HCT116 (cell line): Measurements from ENCODE around the gene DGKZ. TPM values are rescaled to one million over a fixed set of nuclear protein-coding genes. Genes with fewer than 3 reads are reported as not detected.

Experiments used
- ATAC-seq: fragments of 200-7000 bp; cut with Tn5 transposase; 2 replicates; pipeline ENCODE4 v1.9.1; 2020; ENCODE audit warnings: mild to moderate bottlenecking, moderate library complexity
- BruUV-seq: library from RNA; stranded (reverse); fragments of 400-500 nt; replicated peaks from 2 replicates; lab custom pipeline; 2021; lab: Mats Ljungman, UMichigan
- CTCF ChIA-PET: fragments of 300-600 bp; sonication (Branson Sonifier 250); formaldehyde crosslinking; loops from one replicate; lab custom pipeline; 2021; ENCODE audit warnings: antibody characterized with exemption; lab: Charles Lee
- POLR2A ChIA-PET: fragments of 300-600, 350-600 bp; sonication (Branson Sonifier 250); formaldehyde crosslinking; loops from one replicate; lab custom pipeline; 2021; ENCODE audit warnings: antibody characterized with exemption; lab: Charles Lee
- RAD21 ChIA-PET, 2 experiments: fragments of 300-600 bp; sonication (Branson Sonifier 250); formaldehyde crosslinking; loops; one replicate each; lab custom pipeline; 2023; ENCODE audit warnings: low total read pairs in 2 of 2; ENCODE audit not compliant: uncharacterized antibody in 2 of 2, unreplicated experiment in 2 of 2, low non-redundant PET in 1 of 2; lab: Charles Lee
- DNase-seq: peaks from one replicate; pipeline ENCODE4 v3.0.0-alpha.2; 2010; ENCODE audit warnings: low read depth, low spot score
- H2AFZ ChIP-seq: fragments of 200-600 bp; shearing (Covaris generic), sonication (generic); 2 replicates; pipeline ENCODE4 v1.6.1; 2017; ENCODE audit warnings: low read depth, mixed run types, mixed read lengths, antibody characterized with exemption, low read length; ENCODE audit not compliant: poor library complexity, severe bottlenecking
- H3K27ac ChIP-seq: 2 replicates; pipeline ENCODE4 v1.5.1; 2012; ENCODE audit warnings: low read depth, low read length
- H3K27me3 ChIP-seq: fragments of 200-600 bp; sonication (generic); 2 replicates; pipeline ENCODE4 v1.6.1; 2016; ENCODE audit warnings: mixed run types, low read length, mixed read lengths; ENCODE audit not compliant: insufficient read depth
- H3K36me3 ChIP-seq, 2 experiments: fragments of 200-500 bp in 1 of 2; fragments of 200-600 bp in 1 of 2; sonication (Bioruptor generic) in 1 of 2; sonication (generic) in 1 of 2; 2 replicates each; pipeline versions ENCODE4 v1.5.1 to v1.6.1; 2014 to 2016; ENCODE audit warnings: low read length in 2 of 2, inconsistent platforms in 1 of 2, mixed read lengths in 1 of 2, mixed run types in 1 of 2; ENCODE audit not compliant: insufficient read depth in 2 of 2, control insufficient read depth in 1 of 2
- H3K4me1 ChIP-seq, 2 experiments: fragments of 200-600 bp in 1 of 2; sonication (generic) in 1 of 2; 2 replicates each; pipeline versions ENCODE4 v1.5.1 to v1.6.1; 2012 to 2017; ENCODE audit warnings: low read length in 2 of 2, inconsistent platforms in 1 of 2, mild to moderate bottlenecking in 1 of 2, mixed read lengths in 1 of 2, mixed run types in 1 of 2, moderate library complexity in 1 of 2; ENCODE audit not compliant: insufficient read depth in 2 of 2, control insufficient read depth in 1 of 2
- H3K4me2 ChIP-seq: fragments of 200-600 bp; sonication (generic); 2 replicates; pipeline ENCODE4 v1.6.1; 2017; ENCODE audit warnings: mixed run types, low read length, mixed read lengths
- H3K4me3 ChIP-seq, 2 experiments: fragments of 200-600 bp in 1 of 2; sonication (generic) in 1 of 2; replicated peaks in 1 of 2; 2 replicates each; pipeline ENCODE4 v1.5.1; 2011 to 2016; ENCODE audit warnings: low read length in 2 of 2, control low read depth in 1 of 2, low read depth in 1 of 2, mild to moderate bottlenecking in 1 of 2, mixed read lengths in 1 of 2, mixed run types in 1 of 2
- H3K79me2 ChIP-seq: fragments of 200-600 bp; sonication (generic); 2 replicates; pipeline ENCODE4 v1.6.1; 2017; ENCODE audit warnings: mild to moderate bottlenecking, mixed run types, low read length, moderate library complexity, mixed read lengths; ENCODE audit not compliant: insufficient read depth
- H3K9ac ChIP-seq: fragments of 200-600 bp; sonication (generic); 2 replicates; pipeline ENCODE4 v1.6.1; 2016; ENCODE audit warnings: low read length, mixed read lengths
- H3K9me2 ChIP-seq: fragments of 200-600 bp; sonication (generic), shearing (Covaris generic); 2 replicates; pipeline ENCODE4 v1.6.1; 2017; ENCODE audit warnings: mixed run types, mild to moderate bottlenecking, moderate library complexity; ENCODE audit not compliant: insufficient read depth
- H3K9me3 ChIP-seq, 2 experiments: fragments of 200-500 bp in 1 of 2; fragments of 200-600 bp in 1 of 2; sonication (Bioruptor generic) in 1 of 2; sonication (generic) in 1 of 2; 2 replicates each; pipeline ENCODE4 v1.6.1; 2014 to 2017; ENCODE audit warnings: low read length in 2 of 2, mixed read lengths in 2 of 2, inconsistent platforms in 1 of 2, low read depth in 1 of 2, mild to moderate bottlenecking in 1 of 2, mixed run types in 1 of 2, moderate library complexity in 1 of 2; ENCODE audit not compliant: control insufficient read depth in 1 of 2, insufficient read depth in 1 of 2
- H4K20me1 ChIP-seq: fragments of 200-600 bp; sonication (generic), shearing (Covaris generic); 2 replicates; pipeline ENCODE4 v1.6.1; 2017; ENCODE audit warnings: mixed run types, mild to moderate bottlenecking, moderate library complexity; ENCODE audit not compliant: insufficient read depth
- EGR1 ChIP-seq: IDR thresholded peaks from 2 replicates; pipeline ENCODE4 v1.6.1; 2012; ENCODE audit warnings: low read depth
- ELF1 ChIP-seq: IDR thresholded peaks from 2 replicates; pipeline ENCODE4 v1.6.1; 2012; ENCODE audit warnings: low read depth, borderline replicate concordance
- EZH2 ChIP-seq: fragments of 200-600 bp; sonication (generic); IDR thresholded peaks from 2 replicates; pipeline ENCODE4 v1.6.1; 2017; ENCODE audit warnings: antibody characterized with exemption, mixed run types
- EZH2phosphoT487 ChIP-seq: fragments of 200-600 bp; IDR thresholded peaks from 2 replicates; pipeline ENCODE4 v1.6.1; 2018; ENCODE audit warnings: antibody characterized with exemption, borderline replicate concordance
- FOSL1 ChIP-seq: IDR thresholded peaks from 2 replicates; pipeline ENCODE4 v1.6.1; 2012; ENCODE audit warnings: low read depth
- POLR2A ChIP-seq: IDR thresholded peaks from 2 replicates; pipeline ENCODE4 v1.7.0; 2011; ENCODE audit warnings: borderline replicate concordance; ENCODE audit not compliant: insufficient read depth, insufficient read length; ENCODE audit errors: extremely low read depth
- POLR2AphosphoS5 ChIP-seq: IDR thresholded peaks from 2 replicates; pipeline ENCODE4 v1.6.1; 2011; ENCODE audit warnings: mild to moderate bottlenecking, low read depth, low read length, moderate library complexity
- RAD21 ChIP-seq: IDR thresholded peaks from 2 replicates; pipeline ENCODE4 v1.6.1; 2012; ENCODE audit warnings: low read depth, mild to moderate bottlenecking
- SRF ChIP-seq: IDR thresholded peaks from 2 replicates; pipeline ENCODE4 v1.6.1; 2012; ENCODE audit warnings: low read depth
- ZFX ChIP-seq: fragments of 450-650 bp; IDR thresholded peaks from 2 replicates; pipeline ENCODE4 v1.6.1; 2017
- intact Hi-C: fragments of 100-400 bp; cut with micrococcal nuclease; formaldehyde crosslinking; loops from 2 replicates; pipeline ENCODE4 v1.10.0; 2022
- total RNA-seq: library from RNA; stranded (reverse); gene quantifications from one replicate; pipeline ENCODE4 v1.2.1, GENCODE V29; 2021; ENCODE audit not compliant: unreplicated experiment
- TF ChIP-seq, protein P1 (sequence below): IDR thresholded peaks from 2 replicates; pipeline ENCODE4 v1.6.1; 2012
- TF ChIP-seq, protein P2 (sequence below): IDR thresholded peaks from 2 replicates; pipeline ENCODE4 v1.6.1; 2012; ENCODE audit warnings: low read depth

Gene DGKZ
- total RNA-seq, 1 experiment from 2014 or later = 70.2 TPM

DNA sequence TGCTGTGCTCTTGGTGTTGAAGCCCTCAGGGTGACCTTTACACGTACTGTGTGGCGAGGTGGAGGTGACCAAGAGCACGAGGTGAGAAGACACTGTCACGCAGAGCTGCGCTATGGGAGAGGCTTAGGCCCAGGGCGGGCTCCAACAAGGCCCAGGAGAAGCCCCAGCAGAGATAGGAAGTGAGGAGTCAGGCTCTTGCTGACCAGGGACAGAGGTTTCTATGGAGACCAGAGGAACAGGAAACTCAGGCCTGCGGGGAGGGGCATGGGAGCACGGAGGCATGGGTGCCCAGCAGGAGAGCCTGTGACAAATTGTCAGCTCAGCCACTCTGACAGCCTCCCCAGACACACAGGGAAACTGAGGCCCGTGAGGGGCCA, 15.8 kb downstream of the DGKZ start:
- Histone ChIP-seq H3K9me2 (no peaks in the 10 kb centered on the region), H3K9ac (peak overlapping the region; percentile 52)
- TF ChIP-seq EZH2 = no peak
- no peak for TF ChIP-seq ELF1
- TF ChIP-seq, protein P1, sequence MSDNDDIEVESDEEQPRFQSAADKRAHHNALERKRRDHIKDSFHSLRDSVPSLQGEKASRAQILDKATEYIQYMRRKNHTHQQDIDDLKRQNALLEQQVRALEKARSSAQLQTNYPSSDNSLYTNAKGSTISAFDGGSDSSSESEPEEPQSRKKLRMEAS = no peak
- TF ChIP-seq EGR1 = no peak
- TF ChIP-seq EZH2phosphoT487 = no peak
- TF ChIP-seq FOSL1 = no peak
- TF ChIP-seq ZFX = no peak
- no peak for TF ChIP-seq RAD21
- TF ChIP-seq SRF = no peak
- no peak for TF ChIP-seq POLR2A
- no peak for TF ChIP-seq POLR2AphosphoS5
- TF ChIP-seq, protein P2, sequence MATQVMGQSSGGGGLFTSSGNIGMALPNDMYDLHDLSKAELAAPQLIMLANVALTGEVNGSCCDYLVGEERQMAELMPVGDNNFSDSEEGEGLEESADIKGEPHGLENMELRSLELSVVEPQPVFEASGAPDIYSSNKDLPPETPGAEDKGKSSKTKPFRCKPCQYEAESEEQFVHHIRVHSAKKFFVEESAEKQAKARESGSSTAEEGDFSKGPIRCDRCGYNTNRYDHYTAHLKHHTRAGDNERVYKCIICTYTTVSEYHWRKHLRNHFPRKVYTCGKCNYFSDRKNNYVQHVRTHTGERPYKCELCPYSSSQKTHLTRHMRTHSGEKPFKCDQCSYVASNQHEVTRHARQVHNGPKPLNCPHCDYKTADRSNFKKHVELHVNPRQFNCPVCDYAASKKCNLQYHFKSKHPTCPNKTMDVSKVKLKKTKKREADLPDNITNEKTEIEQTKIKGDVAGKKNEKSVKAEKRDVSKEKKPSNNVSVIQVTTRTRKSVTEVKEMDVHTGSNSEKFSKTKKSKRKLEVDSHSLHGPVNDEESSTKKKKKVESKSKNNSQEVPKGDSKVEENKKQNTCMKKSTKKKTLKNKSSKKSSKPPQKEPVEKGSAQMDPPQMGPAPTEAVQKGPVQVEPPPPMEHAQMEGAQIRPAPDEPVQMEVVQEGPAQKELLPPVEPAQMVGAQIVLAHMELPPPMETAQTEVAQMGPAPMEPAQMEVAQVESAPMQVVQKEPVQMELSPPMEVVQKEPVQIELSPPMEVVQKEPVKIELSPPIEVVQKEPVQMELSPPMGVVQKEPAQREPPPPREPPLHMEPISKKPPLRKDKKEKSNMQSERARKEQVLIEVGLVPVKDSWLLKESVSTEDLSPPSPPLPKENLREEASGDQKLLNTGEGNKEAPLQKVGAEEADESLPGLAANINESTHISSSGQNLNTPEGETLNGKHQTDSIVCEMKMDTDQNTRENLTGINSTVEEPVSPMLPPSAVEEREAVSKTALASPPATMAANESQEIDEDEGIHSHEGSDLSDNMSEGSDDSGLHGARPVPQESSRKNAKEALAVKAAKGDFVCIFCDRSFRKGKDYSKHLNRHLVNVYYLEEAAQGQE = no peak
- TF ChIP-seq, all 23 proteins: peak for 0
- H3K27me3 ChIP-seq = no peaks in the 10 kb centered on the region
- ChIA-PET CTCF (interaction anchor here (1.0 to 1.6 kb wide), 4 partner anchors 9 to 191 kb away, joined by 3 to 7 read pairs (median 4); no protein-coding TSS in a partner anchor), POLR2A (no interaction called here), RAD21 (no interaction called here)
- no peak overlapping the region for H2AFZ ChIP-seq
- ATAC-seq (peak; percentile 51), DNase-seq (no peak)
- no peaks in the 10 kb centered on the region for H4K20me1 ChIP-seq
- peak overlapping the region in 1 of 2 experiments; percentile 16; a peak in 2 of 4 replicates for H3K4me3 ChIP-seq
- no TSS peak for BruUV-seq
- peaks cover 48% of the 10 kb centered on the region for H3K79me2 ChIP-seq
- no peaks in the 10 kb centered on the region for H3K9me3 ChIP-seq
- peak overlapping the region; percentile 64 for H3K4me2 ChIP-seq
- peak overlapping the region; percentile 47 for H3K27ac ChIP-seq
- H3K4me1 ChIP-seq = peaks cover 20 to 51% of the 10 kb centered on the region in 2 experiments
- intact Hi-C loops = no loop called here
- H3K36me3 ChIP-seq = peaks cover 0 to 2% of the 10 kb centered on the region in 2 experiments; a peak in 1 of 4 replicates
